ENCODE measurements around the gene COL5A1.

COL5A1 gene

DNA sequence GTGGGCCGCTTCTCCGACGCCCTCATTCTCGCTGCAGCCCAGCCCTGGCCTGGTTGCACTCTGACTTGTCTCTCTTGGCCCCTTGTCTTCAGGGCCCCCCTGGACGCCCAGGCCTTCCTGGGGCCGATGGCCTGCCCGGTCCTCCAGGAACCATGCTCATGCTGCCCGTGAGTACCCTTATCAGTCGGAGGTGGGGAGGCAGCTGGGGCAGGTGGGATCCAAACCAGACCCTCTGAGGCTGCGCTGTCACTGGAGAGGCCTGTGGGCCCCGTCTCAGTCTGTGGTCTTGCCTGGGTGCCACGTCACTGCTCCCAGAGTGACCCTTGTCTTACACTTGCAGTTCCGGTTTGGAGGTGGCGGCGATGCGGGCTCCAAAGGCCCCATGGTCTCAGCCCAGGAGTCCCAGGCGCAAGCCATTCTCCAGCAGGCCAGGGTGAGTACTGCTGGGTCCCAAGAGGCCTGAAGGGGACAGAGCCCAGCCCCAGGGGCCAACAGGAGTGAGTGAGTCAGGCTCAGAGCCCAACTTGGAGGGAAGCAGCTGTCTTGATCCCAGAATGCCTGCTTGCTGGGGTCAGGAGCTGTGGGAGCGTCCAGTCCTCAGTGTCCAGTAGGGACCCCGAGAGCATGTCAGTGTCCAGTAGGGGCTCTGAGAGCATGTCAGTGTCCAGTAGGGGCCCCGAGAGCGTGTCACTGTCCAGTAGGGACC is 109.0 kb downstream of the COL5A1 start:
- H3K4me3 ChIP-seq (ENCODE audit: low read length), result no peak overlapping the region
- H3K4me1 ChIP-seq (ENCODE audit: control insufficient read depth, insufficient read depth, low read length), result no peaks in the 10 kb centered on the region
- no peaks in the 10 kb centered on the region for H3K27me3 ChIP-seq (ENCODE audit: control insufficient read depth, insufficient read depth, low read length)
- H3K9ac ChIP-seq (ENCODE audit: low read length), result no peak overlapping the region
- H3K36me3 ChIP-seq (ENCODE audit: control insufficient read depth, insufficient read depth, low read length), result no peaks in the 10 kb centered on the region
- H3K9me3 ChIP-seq (ENCODE audit: control insufficient read depth, low read length), result no peaks in the 10 kb centered on the region

GRCh38 chr9:134751622-134752021 is 110.0 kb downstream of the COL5A1 start:
- Histone ChIP-seq H3K27me3 (ENCODE audit: control insufficient read depth, insufficient read depth, low read length) (no peaks in the 10 kb centered on the region), H3K4me3 (ENCODE audit: low read length) (no peak overlapping the region), H3K9me3 (ENCODE audit: control insufficient read depth, low read length) (no peaks in the 10 kb centered on the region), H3K4me1 (ENCODE audit: control insufficient read depth, insufficient read depth, low read length) (no peaks in the 10 kb centered on the region), H3K9ac (ENCODE audit: low read length) (no peak overlapping the region), H3K36me3 (ENCODE audit: control insufficient read depth, insufficient read depth, low read length) (no peaks in the 10 kb centered on the region)

DNA sequence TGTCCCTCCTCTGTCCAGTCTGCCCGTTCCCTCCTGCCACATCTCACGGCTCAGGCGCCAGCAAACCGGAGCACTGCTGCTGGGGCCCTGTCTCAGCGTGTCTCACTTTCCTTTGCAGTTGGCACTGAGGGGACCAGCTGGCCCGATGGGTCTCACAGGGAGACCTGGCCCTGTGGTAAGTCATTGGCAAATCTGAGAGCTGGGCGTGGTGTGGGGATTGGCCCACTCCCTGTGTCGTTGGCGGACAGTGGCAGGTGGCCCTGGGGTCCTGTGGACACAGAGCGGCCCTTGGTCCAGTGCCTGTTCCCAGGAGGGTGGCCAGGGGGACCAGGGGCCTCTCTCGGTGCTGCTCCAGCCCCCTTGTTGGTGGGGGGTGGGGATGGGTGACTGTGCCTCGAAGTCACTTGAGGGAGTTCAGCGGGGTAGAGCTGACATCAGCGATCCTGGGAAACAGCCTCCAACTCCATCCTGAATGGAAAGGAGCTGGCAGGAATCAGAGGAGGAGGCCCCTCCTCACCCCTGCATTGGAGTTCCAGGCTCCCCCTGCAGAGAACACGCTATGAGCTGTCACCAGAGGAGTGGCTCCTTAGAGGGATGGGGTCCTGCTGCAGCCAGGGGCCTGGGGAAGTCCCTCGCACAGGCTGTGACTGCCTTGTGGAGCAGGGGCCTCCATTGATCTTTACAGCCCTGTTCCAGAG is 111.0 kb downstream of the COL5A1 start:
- Histone ChIP-seq H3K27me3 (ENCODE audit: control insufficient read depth, insufficient read depth, low read length) (no peaks in the 10 kb centered on the region), H3K36me3 (ENCODE audit: control insufficient read depth, insufficient read depth, low read length) (no peaks in the 10 kb centered on the region), H3K9me3 (ENCODE audit: control insufficient read depth, low read length) (no peaks in the 10 kb centered on the region), H3K9ac (ENCODE audit: low read length) (no peak overlapping the region), H3K4me3 (ENCODE audit: low read length) (no peak overlapping the region), H3K4me1 (ENCODE audit: control insufficient read depth, insufficient read depth, low read length) (no peaks in the 10 kb centered on the region)

- no peaks in the 10 kb centered on the region for H3K36me3 ChIP-seq (ENCODE audit: control insufficient read depth, insufficient read depth, low read length)
- H3K9ac ChIP-seq (ENCODE audit: low read length), result no peak overlapping the region
- H3K9me3 ChIP-seq (ENCODE audit: control insufficient read depth, low read length), result no peaks in the 10 kb centered on the region
- H3K4me3 ChIP-seq (ENCODE audit: low read length), result no peak overlapping the region
- H3K27me3 ChIP-seq (ENCODE audit: control insufficient read depth, insufficient read depth, low read length), result no peaks in the 10 kb centered on the region
- H3K4me1 ChIP-seq (ENCODE audit: control insufficient read depth, insufficient read depth, low read length), result no peaks in the 10 kb centered on the region
Observed at GRCh38 chr9:134753191-134753590, 111.6 kb downstream of the COL5A1 start.

- H3K4me1 ChIP-seq (ENCODE audit: control insufficient read depth, insufficient read depth, low read length), result no peaks in the 10 kb centered on the region
- H3K36me3 ChIP-seq (ENCODE audit: control insufficient read depth, insufficient read depth, low read length), result no peaks in the 10 kb centered on the region
Observed at GRCh38 chr9:134755221-134755907, 113.8 kb downstream of the COL5A1 start.

DNA sequence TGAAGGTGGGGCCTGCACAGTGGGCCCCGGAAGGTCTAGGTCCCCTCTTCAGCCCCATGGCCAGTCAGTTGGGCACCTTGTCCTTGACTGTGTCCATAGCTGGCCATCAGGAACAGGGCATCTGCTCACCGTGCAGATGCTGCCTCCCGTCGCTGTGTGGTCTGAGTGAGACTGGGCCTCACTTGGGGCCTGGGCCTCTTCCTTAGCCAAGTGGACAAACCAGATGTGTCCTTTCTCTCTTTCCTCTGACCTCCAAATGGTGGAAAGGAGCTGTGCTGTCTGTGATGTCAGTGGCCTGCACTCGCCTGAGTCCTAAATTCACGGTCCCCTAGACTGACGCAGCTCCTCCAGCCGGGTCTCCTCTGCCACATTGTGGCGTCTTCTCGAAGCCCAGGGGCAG is 114.5 kb downstream of the COL5A1 start:
- H3K4me3 ChIP-seq (ENCODE audit: low read length), result no peak overlapping the region

More at GRCh38 chr9:134755221-134755907, 113.8 kb downstream of the COL5A1 start:
- no peak overlapping the region for H3K9ac ChIP-seq (ENCODE audit: low read length)
- no peak overlapping the region for H3K4me3 ChIP-seq (ENCODE audit: low read length)
- no peaks in the 10 kb centered on the region for H3K27me3 ChIP-seq (ENCODE audit: control insufficient read depth, insufficient read depth, low read length)
- H3K9me3 ChIP-seq (ENCODE audit: control insufficient read depth, low read length), result no peaks in the 10 kb centered on the region

DNA sequence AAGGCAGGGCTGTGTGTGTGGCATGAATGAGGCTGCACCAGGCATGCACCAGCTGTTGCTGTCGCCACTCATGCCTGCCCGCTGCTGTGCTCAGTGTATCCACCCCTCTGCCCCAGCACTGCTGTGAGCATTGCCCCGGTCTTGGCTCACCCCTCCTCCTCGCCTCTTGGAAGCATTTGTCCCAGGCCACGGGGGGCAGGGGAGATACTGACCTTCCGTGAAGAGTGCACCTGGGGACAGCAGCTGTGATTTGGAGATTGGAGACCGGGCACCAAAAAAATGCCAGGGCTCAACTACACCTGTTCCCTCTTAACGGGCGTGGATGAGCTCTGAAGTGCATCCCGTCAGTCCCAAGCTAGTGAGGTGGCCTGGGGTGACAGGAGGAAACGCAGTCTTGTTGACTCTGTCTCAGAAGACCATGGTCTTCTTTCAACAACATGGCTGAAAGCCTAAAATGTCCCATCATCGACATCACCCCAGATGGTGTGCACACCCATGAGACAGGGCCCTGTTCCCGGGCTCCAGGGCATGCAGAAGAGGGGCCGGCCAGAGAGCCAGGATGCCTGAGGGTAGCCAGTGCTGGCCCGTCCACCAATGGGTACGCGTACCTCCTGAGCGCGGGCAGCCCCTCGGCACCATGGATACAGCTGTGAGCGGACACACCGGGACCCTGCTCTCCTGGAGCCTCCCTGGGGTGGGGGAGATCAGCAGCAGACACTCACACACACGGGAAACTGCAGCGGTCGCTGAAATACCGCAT is 115.8 kb downstream of the COL5A1 start:
- H3K9ac ChIP-seq (ENCODE audit: low read length), result no peak overlapping the region
- no peaks in the 10 kb centered on the region for H3K9me3 ChIP-seq (ENCODE audit: control insufficient read depth, low read length)
- no peaks in the 10 kb centered on the region for H3K4me1 ChIP-seq (ENCODE audit: control insufficient read depth, insufficient read depth, low read length)
- no peaks in the 10 kb centered on the region for H3K27me3 ChIP-seq (ENCODE audit: control insufficient read depth, insufficient read depth, low read length)
- H3K36me3 ChIP-seq (ENCODE audit: control insufficient read depth, insufficient read depth, low read length), result no peaks in the 10 kb centered on the region
- no peak overlapping the region for H3K4me3 ChIP-seq (ENCODE audit: low read length)

More for the DNA sequence above, 114.5 kb downstream of the COL5A1 start:
- Histone ChIP-seq H3K9ac (ENCODE audit: low read length) (no peak overlapping the region), H3K4me1 (ENCODE audit: control insufficient read depth, insufficient read depth, low read length) (no peaks in the 10 kb centered on the region), H3K9me3 (ENCODE audit: control insufficient read depth, low read length) (no peaks in the 10 kb centered on the region), H3K36me3 (ENCODE audit: control insufficient read depth, insufficient read depth, low read length) (no peaks in the 10 kb centered on the region), H3K27me3 (ENCODE audit: control insufficient read depth, insufficient read depth, low read length) (no peaks in the 10 kb centered on the region)

DNA sequence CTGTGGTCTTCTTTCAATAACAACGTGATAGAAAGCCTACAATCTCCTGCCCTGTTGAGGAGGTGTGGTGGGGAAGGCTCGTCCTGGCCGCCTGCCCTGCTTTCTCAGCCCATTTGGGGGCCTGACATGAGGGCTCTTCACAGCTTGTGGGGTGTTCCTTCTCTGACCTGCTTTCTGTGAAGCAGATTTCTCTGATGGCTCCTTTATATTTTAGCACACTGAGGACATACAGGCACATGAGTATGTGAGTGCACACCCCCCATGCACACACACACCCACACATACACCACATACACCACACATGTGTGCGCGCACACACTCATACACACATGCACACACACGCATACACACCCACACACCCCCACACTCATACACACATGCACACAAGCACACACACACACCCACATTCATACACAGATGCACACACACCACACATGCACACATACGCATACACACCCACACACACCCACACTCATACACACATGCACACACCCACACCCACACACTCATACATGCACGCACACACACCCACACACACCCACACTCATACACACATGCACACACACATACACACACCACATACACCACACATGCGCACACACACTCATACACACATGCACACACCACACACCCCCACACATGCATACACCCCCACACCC is 117.5 kb downstream of the COL5A1 start:
- Histone ChIP-seq H3K9ac (ENCODE audit: low read length) (no peak overlapping the region), H3K27me3 (ENCODE audit: control insufficient read depth, insufficient read depth, low read length) (no peaks in the 10 kb centered on the region), H3K4me1 (ENCODE audit: control insufficient read depth, insufficient read depth, low read length) (no peaks in the 10 kb centered on the region), H3K9me3 (ENCODE audit: control insufficient read depth, low read length) (no peaks in the 10 kb centered on the region), H3K36me3 (ENCODE audit: control insufficient read depth, insufficient read depth, low read length) (no peaks in the 10 kb centered on the region), H3K4me3 (ENCODE audit: low read length) (no peak overlapping the region)

GRCh38 chr9:134759913-134760312 is 118.3 kb downstream of the COL5A1 start:
- H3K36me3 ChIP-seq (ENCODE audit: control insufficient read depth, insufficient read depth, low read length), result no peaks in the 10 kb centered on the region
- no peaks in the 10 kb centered on the region for H3K27me3 ChIP-seq (ENCODE audit: control insufficient read depth, insufficient read depth, low read length)
- no peaks in the 10 kb centered on the region for H3K9me3 ChIP-seq (ENCODE audit: control insufficient read depth, low read length)
- H3K9ac ChIP-seq (ENCODE audit: low read length), result no peak overlapping the region
- H3K4me3 ChIP-seq (ENCODE audit: low read length), result no peak overlapping the region
- H3K4me1 ChIP-seq (ENCODE audit: control insufficient read depth, insufficient read depth, low read length), result no peaks in the 10 kb centered on the region

- H3K4me3 ChIP-seq (ENCODE audit: low read length), result no peak overlapping the region
- no peaks in the 10 kb centered on the region for H3K4me1 ChIP-seq (ENCODE audit: control insufficient read depth, insufficient read depth, low read length)
- no peak overlapping the region for H3K9ac ChIP-seq (ENCODE audit: low read length)
- H3K36me3 ChIP-seq (ENCODE audit: control insufficient read depth, insufficient read depth, low read length), result no peaks in the 10 kb centered on the region
- H3K27me3 ChIP-seq (ENCODE audit: control insufficient read depth, insufficient read depth, low read length), result no peaks in the 10 kb centered on the region
- H3K9me3 ChIP-seq (ENCODE audit: control insufficient read depth, low read length), result no peaks in the 10 kb centered on the region
Observed at GRCh38 chr9:134760750-134761420, 119.3 kb downstream of the COL5A1 start.

All from mucosa of stomach (tissue), 1 donor.